Measurements from ENCODE around the gene P2RY4.
"Not testable (repeated sequence)": the region's sequence is repeated elsewhere in the genome, so short reads cannot be mapped to it uniquely, and the experiment has no call there.

The P2RY4 gene

DNA sequence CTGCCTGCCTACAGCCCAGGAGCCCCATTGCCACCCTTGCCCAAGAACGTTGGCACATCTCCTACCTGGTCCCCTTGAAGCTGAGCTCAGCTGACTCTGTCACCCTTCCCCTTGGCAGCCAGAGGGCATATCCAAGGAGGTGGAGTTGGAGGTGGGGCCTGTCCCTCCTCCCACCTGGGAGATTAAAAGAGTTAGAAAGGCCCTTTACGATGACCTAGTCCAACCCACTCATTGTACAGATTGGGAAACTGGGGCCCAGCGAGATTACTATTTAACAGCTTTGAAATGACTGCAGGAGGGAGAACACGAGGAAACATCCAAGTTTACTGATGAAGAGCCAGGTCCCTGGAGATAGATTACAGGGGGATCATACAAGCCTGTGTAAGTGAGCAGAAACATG is at the start of gene P2RY4:
Gene P2RY4, minus strand, starts transcription at position 101 of the 400 bp plus-strand sequence. CDS start 580 bp downstream, outside the sequence.
- no peak for DNase-seq (ENCODE audit: low read depth)

- DNase-seq (ENCODE audit: low read depth): no peak
Observed at GRCh38 chrX:70301716-70302115, 41.7 kb upstream of the P2RY4 start.

- DNase-seq (ENCODE audit: low read depth): no peak
Observed at GRCh38 chrX:70293621-70294020, 33.6 kb upstream of the P2RY4 start.

GRCh38 chrX:70292788-70293187 is 32.8 kb upstream of the P2RY4 start:
- no peak for DNase-seq (ENCODE audit: low read depth)

- peak; percentile 53 for DNase-seq (ENCODE audit: low read depth)
Observed at GRCh38 chrX:70289793-70290770, 30.1 kb upstream of the P2RY4 start, which contains the start of the genes KIF4A and PDZD11. Gene KIF4A, plus strand, starts transcription at chrX:70290104. Its CDS starts 355 bp downstream, at chrX:70290459. Gene PDZD11, minus strand, starts transcription at chrX:70289927. Its CDS starts 586 bp downstream, at chrX:70289341.

DNA sequence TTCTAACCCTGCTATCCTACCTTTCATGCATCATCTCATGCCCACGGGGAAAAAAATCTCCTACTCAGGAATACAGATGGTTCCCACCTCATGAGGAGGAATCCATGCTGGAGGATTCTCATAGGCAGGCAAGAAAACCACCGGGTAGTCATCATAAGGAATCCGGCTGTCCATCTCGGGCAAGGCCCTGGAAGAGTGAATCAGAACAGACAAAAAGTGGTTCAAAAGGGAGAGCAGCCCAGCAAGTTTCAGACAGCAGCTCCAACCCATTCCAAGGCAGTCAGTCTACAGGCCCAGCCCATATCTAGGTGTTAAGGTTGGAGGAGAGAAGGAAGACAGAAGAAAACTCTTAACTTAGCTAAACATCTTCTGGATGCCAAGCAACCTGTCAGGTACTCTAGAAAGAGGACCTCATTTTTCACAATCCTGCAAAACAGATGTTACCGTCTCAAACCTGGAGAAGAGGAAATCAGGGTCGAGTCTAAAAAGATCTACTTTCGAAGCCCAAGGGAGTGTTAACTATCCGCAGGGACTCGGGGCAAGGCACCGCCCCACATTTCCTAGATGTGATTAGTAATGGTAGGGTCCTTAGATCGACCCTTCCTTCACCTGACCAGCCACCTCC is 29.3 kb upstream of the P2RY4 start:
- no peak for DNase-seq (ENCODE audit: low read depth)

DNA sequence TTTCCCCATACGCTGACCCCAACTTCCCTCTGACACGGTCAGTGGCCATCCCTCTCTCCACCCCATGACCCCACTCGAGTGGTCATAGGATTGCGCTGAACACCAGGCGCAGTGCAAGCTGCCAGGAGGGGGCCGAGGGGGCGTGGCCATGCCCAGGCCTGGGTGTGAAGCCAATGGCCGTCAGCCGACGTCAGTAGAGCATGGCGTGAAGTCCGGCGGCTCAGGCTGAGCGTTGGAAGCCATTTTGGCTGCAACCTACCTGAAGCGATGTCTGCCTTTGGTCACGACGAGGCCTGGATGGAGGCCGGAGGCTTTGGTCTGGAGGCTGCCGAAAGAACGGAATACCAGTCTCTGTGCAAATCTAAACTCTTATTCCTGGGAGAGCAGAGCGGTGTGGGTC is 21.9 kb upstream of the P2RY4 start, which contains the start of gene RAB41:
Gene RAB41, plus strand, starts transcription at position 222 of the 400 bp plus-strand sequence. Its CDS starts 46 bp downstream, at position 268.
- DNase-seq (ENCODE audit: low read depth): no peak

- DNase-seq (ENCODE audit: low read depth): no peak
Observed at GRCh38 chrX:70280573-70280972, 20.6 kb upstream of the P2RY4 start.

- no peak for DNase-seq (ENCODE audit: low read depth)
Observed at GRCh38 chrX:70279081-70279480, 19.1 kb upstream of the P2RY4 start.

DNA sequence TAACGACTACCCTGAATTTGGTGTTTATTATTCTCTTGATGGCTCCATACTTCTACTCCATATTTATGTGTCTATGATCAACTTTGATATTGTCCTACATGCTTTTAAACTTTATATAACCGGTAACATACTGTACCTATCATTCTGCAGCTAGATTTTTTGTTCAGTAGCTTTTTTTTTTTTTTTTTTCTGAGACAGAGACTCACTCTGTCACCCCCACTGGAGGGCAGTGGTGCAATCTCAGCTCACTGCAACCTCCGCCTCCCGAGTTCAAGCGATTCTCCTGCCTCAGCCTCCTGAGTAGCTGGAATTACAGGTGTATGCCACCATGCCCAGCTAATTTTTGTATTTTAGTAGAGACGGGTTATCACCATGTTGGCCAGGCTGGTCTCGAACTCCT is 14.0 kb upstream of the P2RY4 start:
- not testable (repeated sequence) for DNase-seq (ENCODE audit: low read depth)

DNA sequence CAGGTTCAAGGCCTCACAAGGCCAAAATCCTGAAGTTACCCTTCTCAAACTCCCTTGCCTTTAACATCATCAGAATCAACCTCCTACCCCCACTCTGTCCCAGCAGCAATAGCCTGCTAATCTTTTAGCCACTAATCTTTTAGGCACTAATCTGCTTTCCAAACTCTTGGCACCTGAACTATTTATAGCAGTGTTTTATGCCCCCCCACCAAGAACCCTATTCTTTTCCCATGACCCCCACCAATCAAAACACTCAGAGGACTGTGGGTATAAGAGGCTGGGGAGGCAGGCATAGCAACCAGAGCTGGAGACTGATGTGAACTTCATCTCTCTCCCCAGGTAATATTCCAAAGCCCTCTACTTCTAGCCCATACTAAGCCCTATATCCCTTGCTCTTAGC is 8.0 kb upstream of the P2RY4 start, which contains the start of gene ARR3:
Gene ARR3, plus strand, starts transcription at position 301 of the 400 bp plus-strand sequence. CDS start 1,052 bp downstream, outside the sequence.
- no peak for DNase-seq (ENCODE audit: low read depth)

DNA sequence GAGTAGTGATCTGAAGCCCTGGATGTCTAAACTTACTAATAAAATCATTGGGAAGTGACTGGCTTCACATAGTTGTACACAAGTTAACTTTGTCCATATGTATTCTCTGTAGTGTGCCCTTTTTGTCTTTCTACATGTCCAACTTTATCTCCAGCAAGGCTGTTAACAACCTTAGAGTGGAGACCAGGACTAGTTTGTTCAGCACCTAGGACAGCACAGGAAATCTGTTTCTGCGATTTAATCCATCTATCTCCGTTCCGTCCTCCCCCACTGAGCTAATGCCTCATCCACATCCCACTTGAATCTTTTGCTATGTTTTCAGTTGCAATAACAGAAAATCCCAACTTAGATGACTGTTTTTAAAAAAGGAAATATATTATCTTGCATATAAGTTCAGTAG is 4.8 kb upstream of the P2RY4 start:
- DNase-seq (ENCODE audit: low read depth): no peak

DNA sequence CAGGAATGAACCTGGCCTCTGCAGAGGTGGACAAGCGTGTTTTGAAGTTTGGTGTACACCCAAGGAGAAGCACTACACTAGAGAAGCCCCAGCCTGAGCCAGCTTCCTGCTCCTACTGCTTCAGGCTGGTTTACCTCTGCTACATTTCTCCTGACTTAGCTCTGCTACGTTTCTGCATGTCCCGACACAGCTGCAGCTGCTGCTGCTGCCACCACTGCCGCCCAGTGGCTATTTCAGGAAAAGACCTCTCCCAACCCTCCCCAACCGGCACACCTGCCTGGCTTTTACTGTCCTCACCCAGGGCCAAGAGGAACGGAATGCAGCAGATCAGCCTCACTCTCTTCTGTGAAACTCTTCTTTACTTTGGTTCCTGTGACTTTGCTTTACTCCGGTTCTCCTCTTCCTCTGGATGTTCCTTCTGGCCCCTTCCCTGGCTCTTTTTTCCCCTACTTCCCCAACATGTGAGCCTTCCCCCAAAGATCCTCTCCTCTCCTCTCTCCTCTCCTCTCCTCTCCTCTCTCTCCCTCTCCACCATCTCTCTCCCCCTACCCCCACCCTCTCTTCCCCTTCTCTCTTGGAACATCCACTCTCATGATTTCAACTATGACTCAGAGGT is 3.1 kb upstream of the P2RY4 start:
- DNase-seq (ENCODE audit: low read depth): no peak

DNA sequence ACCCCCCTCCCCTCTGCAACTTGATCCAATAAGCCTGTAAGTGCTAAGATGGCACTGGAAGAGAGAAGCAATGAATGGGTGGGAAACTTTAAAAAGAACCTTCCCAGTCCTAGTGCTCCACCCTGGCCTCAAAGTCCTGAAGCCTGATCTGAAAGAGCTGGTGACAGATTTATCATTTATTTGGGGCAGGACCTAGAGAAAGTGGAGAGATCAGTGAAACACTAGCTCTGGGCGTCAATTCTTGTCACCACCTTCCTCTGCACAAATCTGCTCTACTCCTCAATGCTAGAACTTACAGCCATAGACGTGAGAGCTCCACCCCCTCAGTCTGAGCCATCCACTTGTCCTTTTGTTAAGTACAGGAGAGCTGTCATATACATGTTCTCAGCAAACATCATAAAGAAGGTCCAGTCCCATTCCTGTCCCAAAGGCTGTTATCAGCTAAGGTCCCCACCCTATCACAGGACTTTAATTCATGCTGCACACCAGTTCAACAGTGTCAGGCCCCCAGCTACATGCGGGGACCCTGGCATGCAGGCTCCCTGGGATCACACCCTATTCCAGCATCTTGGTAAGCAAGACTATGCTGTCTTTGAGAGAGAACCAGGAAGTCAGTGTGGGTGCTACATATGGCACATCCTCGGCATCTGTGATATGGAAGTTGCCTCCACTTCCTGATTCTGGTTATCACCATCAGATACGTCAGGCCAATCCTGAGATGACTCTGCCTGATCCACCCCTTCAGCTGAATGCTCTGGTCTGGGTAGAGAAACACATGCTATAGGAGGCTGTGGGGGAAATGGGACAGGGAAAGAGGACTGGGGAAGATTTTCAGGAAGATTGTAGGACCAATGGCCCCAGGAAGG is 2.3 kb downstream of the P2RY4 start:
- no peak for DNase-seq (ENCODE audit: low read depth)

GRCh38 chrX:70255452-70255851 is 4.6 kb downstream of the P2RY4 start:
- DNase-seq (ENCODE audit: low read depth): no peak

- no peak for DNase-seq (ENCODE audit: low read depth)
Observed at GRCh38 chrX:70254909-70255308, 5.1 kb downstream of the P2RY4 start.

DNA sequence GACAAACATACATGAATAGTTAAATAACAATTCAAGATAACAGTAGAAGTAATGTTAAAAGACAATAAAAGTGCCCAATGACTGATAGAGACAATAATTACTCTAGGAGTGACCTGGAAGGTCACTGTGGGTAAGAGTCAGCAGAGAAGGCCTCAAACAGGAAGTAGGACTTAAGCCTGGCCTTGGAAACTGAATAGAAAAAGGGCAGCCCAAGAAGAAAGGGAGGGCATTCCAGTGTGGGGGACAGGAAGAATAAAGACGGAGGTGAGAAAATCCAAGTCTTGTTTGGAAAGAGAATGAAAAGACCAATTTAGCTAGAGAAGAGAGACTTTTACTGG is 6.0 kb downstream of the P2RY4 start:
- DNase-seq (ENCODE audit: low read depth): no peak

DNA sequence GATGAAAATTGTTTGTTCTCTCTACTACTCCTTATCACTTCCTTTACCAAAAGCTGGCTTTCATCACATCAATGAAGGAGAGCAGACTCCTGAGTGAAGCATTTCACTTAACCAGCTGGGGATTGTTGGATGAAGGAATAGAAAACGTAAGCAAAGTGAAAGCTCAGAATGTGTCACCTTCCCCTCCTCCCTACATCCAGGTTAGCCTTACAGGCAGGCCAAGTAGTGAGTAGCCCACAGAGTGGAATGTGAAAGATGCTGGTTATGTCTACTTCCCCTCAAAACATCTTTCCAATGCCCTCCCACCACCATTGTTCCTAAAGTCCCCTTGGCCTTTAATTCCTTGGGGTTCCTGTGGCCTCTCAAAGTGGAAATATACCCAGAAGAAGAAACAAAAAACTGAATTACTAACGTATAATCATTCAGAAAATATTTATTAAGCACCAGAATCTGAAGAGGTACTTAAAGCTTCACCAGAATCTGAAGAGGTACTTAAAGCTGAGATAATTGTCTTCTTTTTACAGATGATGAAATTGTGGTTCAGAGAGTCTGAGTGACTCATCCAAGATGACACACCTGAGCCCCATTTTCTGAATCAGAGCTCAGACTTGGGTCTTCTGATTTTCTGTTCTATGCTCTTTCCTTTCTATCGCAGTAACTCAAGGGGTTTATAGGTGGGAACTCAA is 6.5 kb downstream of the P2RY4 start:
- DNase-seq (ENCODE audit: low read depth): no peak

DNA sequence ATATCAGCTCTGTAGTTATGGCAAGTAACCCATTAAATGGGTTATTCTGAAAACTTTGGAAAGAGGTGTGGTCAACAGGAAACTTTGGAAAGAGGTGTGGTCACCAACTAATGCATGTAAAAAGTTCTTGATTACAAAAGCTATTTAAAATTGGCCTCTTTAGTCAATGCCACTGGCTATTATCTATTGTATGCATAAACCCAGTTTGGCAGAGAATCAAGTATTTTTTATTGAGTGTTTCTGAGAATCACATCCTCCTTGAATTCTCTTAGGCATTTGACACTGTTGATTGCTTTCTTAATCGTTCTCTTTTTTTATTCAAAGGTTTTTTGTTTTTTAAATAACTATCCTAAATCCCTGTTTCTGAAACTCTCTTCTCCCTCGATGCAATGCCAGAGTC is 7.5 kb downstream of the P2RY4 start:
- no peak for DNase-seq (ENCODE audit: low read depth)

DNA sequence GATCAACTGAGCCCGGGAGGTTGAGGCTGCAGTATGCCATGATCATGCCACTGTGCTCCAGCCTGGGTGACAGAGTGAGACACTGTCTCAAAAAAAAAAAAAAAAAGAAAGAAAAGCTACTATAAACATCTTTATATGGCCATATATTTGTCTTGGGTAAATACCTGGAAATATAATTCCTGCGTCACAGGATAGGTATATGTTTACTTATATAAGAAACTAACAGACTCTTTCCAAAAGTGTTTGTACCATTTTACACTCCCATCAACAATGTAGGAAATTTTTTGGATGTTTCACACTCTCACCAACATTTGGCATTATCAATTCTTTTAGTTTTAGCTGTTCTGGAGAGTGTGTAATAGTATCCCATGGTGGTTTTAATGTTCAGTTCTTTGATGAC is 12.8 kb downstream of the P2RY4 start:
- DNase-seq (ENCODE audit: low read depth): no peak

GRCh38 chrX:70244881-70245280 is 15.1 kb downstream of the P2RY4 start:
- no peak for DNase-seq (ENCODE audit: low read depth)

Measured in stimulated activated CD8-positive, alpha-beta memory T cell treated with anti-CD3 and anti-CD28 coated beads, Interleukin-15, amount 100 ng/mL, for 24 hours (primary cell).